Activated CD4-positive, alpha-beta T cell treated with anti-CD3 and anti-CD28 coated beads for 36 hours (primary cell): ENCODE data around the gene C1QTNF2. TPM values are rescaled to one million over a fixed set of nuclear protein-coding genes. Genes with fewer than 3 reads are reported as not detected.

ENCODE experiments used
- ATAC-seq: fragments of 200-7000 bp; cut with Tn5 transposase; one replicate; pipeline ENCODE4 v1.10.0; 2021; ENCODE audit warnings: mild to moderate bottlenecking, moderate library complexity
- CTCF ChIA-PET: fragments of 350-600 bp; sonication (Branson Sonifier 250); formaldehyde crosslinking; loops from one replicate; lab custom pipeline; 2021; ENCODE audit warnings: antibody characterized with exemption; lab: Charles Lee
- POLR2A ChIA-PET: fragments of 350-600 bp; sonication (Branson Sonifier 250); formaldehyde crosslinking; loops from one replicate; lab custom pipeline; 2021; ENCODE audit warnings: antibody characterized with exemption, inconsistent platforms; lab: Charles Lee
- DNase-seq: peaks from one replicate; pipeline ENCODE4 v3.0.0-alpha.2; 2020
- H3K27ac Mint-ChIP-seq: one replicate; pipeline ENCODE4 v1.8.0; 2021; ENCODE audit warnings: mixed read lengths
- H3K27me3 Mint-ChIP-seq: one replicate; pipeline ENCODE4 v1.8.0; 2021; ENCODE audit warnings: mixed read lengths
- H3K36me3 Mint-ChIP-seq: one replicate; pipeline ENCODE4 v1.8.0; 2021; ENCODE audit warnings: low read depth, mixed read lengths
- H3K4me1 Mint-ChIP-seq: one replicate; pipeline ENCODE4 v1.8.0; 2021; ENCODE audit warnings: mixed read lengths
- H3K4me3 Mint-ChIP-seq: one replicate; pipeline ENCODE4 v1.8.0; 2021; ENCODE audit warnings: mild to moderate bottlenecking, moderate library complexity, mixed read lengths
- H3K9me3 Mint-ChIP-seq: one replicate; pipeline ENCODE4 v1.8.0; 2021; ENCODE audit warnings: low read depth, mixed read lengths
- intact Hi-C, 2 experiments: fragments of 100-400 bp; cut with DNase I in 1 of 2; cut with micrococcal nuclease in 1 of 2; formaldehyde crosslinking; loops; one replicate each; pipeline versions ENCODE4 v1.14.2 to v1.15.1; 2022 to 2024; cut with DNase I, micrococcal nuclease
- total RNA-seq, 2 experiments: library from RNA; stranded (reverse); gene quantifications; one replicate each; pipeline ENCODE4 v1.2.3, GENCODE V29; 2021

Gene C1QTNF2
- total RNA-seq, 2 experiments from 2014 or later, result not detected

DNA sequence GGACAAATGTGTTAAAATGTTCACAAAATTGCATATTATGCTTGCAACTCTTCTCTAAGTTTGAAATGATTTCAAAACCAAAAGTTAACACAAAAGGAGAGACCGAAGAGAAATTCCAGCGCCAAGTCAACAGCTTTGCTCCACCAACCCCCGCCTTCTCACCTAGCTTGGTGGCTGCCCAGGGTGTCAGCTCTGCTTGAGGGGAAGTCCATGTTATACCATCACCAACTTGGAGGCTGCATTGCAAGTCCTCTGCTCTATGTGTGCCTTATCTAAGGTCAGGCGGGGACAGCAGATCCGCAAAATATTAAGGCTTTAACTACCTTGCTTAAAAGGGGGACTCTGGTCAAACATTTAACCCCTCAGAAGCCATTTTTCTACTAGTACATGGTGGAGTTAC lies 72.7 kb downstream of the C1QTNF2 start:
- H3K27ac Mint-ChIP-seq, result no peak overlapping the region
- H3K27me3 Mint-ChIP-seq, result peaks cover 1% of the 10 kb centered on the region
- no peaks in the 10 kb centered on the region for H3K36me3 Mint-ChIP-seq
- H3K4me1 Mint-ChIP-seq, result no peaks in the 10 kb centered on the region
- no peaks in the 10 kb centered on the region for H3K9me3 Mint-ChIP-seq
- intact Hi-C loops, result no loop called here
- DNase-seq (no peak), ATAC-seq (no peak)
- ChIA-PET POLR2A (no interaction called here), CTCF (no interaction called here)
- H3K4me3 Mint-ChIP-seq, result no peak overlapping the region

Other genes with a start within 250 kb of the C1QTNF2 start
- gene FABP6, start 141.1 kb downstream of the C1QTNF2 start, total RNA-seq, result not detected
- not detected for gene CCNJL, start 58.1 kb downstream of the C1QTNF2 start, total RNA-seq
- gene FAM200C, start 29.4 kb upstream of the C1QTNF2 start, total RNA-seq, result 1 to 10 TPM in 1 of 2 experiments, under 1 TPM in 1; 0.91 to 1.3 TPM
- gene SLU7, start 48.5 kb upstream of the C1QTNF2 start, total RNA-seq, result 10 to 100 TPM; 41.1 to 53.0 TPM
- gene PTTG1, start 51.2 kb upstream of the C1QTNF2 start, total RNA-seq, result 100 to 1,000 TPM; 169 to 212 TPM